ENCODE measurements around the gene FHOD3.
A peak's percentile ranks its signal among the peaks of the same experiment; 100 is the strongest.
"Not testable (repeated sequence)": the region's sequence is repeated elsewhere in the genome, so short reads cannot be mapped to it uniquely, and the experiment has no call there.

FHOD3 gene

GRCh38 chr18:36688020-36688965 lies 390.8 kb downstream of the FHOD3 start:
- peak; percentile 59 for DNase-seq

GRCh38 chr18:36692371-36692770 lies 394.9 kb downstream of the FHOD3 start:
- DNase-seq, result no peak

GRCh38 chr18:36692921-36693332 lies 395.4 kb downstream of the FHOD3 start:
- DNase-seq, result no peak

- DNase-seq, result no peak
Measured at GRCh38 chr18:36693931-36694620, 396.6 kb downstream of the FHOD3 start.

- no peak for DNase-seq
Measured at GRCh38 chr18:36695806-36696205, 398.3 kb downstream of the FHOD3 start.

GRCh38 chr18:36697905-36698304 lies 400.4 kb downstream of the FHOD3 start:
- DNase-seq, result no peak

GRCh38 chr18:36700955-36701354 lies 403.4 kb downstream of the FHOD3 start:
- no peak for DNase-seq

- DNase-seq, result no peak
Measured at GRCh38 chr18:36702401-36703013, 405.0 kb downstream of the FHOD3 start.

GRCh38 chr18:36704156-36704555 lies 406.6 kb downstream of the FHOD3 start:
- DNase-seq, result no peak

- no peak for DNase-seq
Measured at GRCh38 chr18:36706134-36706881, 408.8 kb downstream of the FHOD3 start.

GRCh38 chr18:36708366-36708765 lies 410.9 kb downstream of the FHOD3 start:
- no peak for DNase-seq

GRCh38 chr18:36709315-36709714 lies 411.8 kb downstream of the FHOD3 start:
- no peak for DNase-seq

- no peak for DNase-seq
Measured at GRCh38 chr18:36711014-36711725, 413.7 kb downstream of the FHOD3 start.

GRCh38 chr18:36711813-36712444 lies 414.4 kb downstream of the FHOD3 start:
- DNase-seq, result no peak

- no peak for DNase-seq
Measured at GRCh38 chr18:36714476-36714875, 417.0 kb downstream of the FHOD3 start.

- no peak for DNase-seq
Measured at GRCh38 chr18:36717422-36718110, 420.1 kb downstream of the FHOD3 start.

GRCh38 chr18:36718705-36719328 lies 421.3 kb downstream of the FHOD3 start:
- DNase-seq, result no peak

- no peak for DNase-seq
Measured at GRCh38 chr18:36719630-36720029, 422.1 kb downstream of the FHOD3 start.

GRCh38 chr18:36721351-36721750 lies 423.8 kb downstream of the FHOD3 start:
- not testable (repeated sequence) for DNase-seq

- DNase-seq, result no peak
Measured at GRCh38 chr18:36724169-36724568, 426.7 kb downstream of the FHOD3 start.

GRCh38 chr18:36724591-36725001 lies 427.1 kb downstream of the FHOD3 start:
- no peak for DNase-seq
